Limb (tissue), 2 donors: ENCODE results near the gene MAML2.

Experiments used
- DNase-seq, 2 donors: peaks; one replicate each; pipeline ENCODE4 v3.0.0-alpha.2; 2016; ENCODE audit errors: extremely low spot score in 2 of 2

MAML2 gene

DNA sequence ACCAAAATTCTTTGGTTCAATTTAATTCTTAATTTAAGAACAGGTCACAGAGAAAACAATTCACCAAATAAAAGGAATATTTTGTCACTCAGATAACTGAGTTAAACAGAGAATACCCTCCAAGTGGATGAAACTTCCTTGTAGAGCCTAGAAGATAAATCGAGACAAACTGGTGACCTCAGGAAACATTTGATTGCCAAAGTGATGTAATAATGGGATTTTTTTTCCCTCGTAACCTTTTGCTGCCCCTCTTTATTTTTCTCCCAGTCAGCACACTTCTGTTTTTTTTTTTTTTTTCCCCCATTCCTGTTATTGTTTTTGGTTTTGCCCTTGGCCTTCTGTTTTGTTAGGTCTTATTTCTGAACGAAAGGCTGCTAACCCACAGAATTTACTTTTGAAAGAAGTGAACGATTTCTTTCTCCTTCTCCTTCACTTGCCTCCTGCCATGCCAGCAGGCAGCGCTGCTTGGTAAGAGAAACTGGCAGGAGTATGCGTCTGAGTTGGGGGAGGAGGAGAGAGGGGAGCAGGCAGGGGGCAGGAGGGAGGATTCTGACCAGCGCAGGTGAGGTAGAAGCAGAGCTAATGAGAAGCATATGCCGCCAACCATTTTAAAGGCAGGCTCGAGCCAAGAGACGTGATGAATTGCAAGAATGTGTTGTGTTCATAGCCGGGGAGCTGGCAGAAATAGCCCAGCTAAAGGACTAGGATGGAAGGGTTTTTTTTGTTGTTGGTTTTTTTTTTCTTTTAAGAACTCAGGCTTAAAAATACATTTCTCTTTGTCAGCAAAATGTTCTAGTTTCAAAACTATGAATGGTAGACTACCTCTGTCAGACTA, 297.2 kb downstream of the MAML2 start:
- peak; percentile 78 to 79 for DNase-seq

DNA sequence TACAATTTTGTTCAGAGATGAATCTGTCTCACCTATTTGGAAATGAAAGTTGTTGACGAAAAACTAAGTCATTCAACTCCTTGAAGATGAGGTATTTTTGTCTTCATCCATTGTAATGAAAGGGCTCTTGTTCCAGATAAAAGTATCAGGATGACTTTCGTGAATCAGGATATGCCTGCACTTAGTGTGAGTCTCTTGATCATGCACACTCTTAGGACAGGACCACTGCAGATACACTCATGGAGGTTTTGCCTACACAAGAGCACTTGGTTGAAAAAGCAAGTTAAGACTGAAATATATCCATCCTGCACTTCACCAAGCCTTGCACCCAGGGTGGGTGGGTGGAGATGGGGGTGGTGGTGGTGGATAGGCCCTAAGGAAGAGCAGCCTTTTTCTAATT, 298.2 kb downstream of the MAML2 start:
- no peak for DNase-seq

DNA sequence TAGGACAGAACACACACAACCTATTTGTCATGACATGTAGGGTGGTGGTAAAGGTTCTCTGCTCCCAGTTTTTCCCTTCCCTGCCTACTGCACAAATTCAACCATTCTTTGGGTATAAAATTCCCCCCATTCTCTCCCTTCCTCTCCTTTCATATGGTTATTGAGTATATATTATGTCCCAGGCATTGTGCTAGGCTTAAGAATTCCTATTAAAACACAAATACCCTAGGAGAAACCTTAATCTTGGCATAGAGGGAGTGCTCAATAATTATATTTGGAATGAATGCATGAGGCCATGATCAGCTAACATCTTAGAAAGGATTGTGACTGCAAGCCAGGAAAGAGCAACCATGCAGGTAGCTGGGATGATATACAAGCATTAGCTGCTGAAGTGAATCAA, 298.7 kb downstream of the MAML2 start:
- no peak for DNase-seq

DNA sequence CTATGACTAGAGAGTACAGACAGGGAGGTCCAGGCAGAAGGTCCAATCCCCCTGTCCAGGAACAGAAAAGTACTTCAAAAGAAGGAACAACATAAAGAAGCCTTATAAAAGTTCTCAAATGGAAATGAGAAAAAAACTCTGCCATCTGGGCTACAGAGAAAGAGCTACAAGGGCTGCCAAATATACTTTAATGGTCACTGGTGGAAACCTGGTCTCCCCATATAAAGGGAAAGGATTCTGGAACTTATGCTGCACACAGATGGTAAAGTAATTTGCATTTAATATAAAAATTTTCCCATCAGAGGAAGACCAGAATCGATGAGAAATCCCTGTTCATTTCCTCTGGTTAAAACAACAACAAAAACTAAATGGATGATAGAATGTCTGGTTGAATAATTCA, 299.7 kb downstream of the MAML2 start:
- no peak for DNase-seq

DNA sequence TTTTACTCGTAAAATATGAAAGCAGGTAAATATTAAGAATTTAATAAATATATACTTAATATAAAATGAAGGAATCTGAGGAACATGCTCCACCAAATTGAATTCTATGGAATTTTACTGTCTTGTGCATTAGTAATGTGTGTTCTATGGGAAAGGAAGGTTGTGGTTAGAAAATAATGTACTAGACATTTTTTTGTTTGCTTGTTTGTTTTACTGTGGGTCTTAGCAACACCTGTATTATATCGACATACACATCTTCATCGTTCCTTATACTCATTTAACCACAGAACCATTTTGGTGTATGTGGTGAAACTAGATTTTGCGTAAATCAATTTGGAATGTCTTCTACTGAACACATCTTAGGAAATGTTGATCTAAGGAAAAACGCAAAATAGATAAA, 304.9 kb downstream of the MAML2 start:
- no peak for DNase-seq

DNA sequence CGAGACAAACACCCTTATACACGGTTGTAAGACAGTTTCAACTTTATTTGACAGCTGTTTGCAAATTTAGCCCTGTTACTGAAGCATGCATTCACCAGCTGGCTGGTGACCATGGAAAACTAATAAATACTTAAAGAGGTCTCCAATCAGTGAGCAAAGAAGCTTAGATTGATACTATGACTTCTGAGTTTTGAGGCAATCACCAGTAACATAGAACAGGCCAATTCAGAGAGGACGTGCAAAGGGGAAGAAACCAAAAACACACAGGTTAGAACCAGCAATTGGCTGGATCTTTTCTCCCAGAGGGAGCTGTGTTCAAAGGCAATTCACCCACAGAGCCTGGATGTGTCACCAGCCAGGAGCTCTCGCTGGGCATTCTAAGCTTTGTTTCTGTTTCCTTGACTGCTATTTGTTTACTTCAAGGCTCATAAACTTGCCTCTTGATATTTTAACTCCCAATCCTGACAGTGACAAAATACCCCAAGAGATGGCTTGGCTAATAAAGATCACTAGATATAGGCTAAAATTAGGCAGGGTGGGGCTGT, 305.5 kb downstream of the MAML2 start:
- DNase-seq = no peak

DNA sequence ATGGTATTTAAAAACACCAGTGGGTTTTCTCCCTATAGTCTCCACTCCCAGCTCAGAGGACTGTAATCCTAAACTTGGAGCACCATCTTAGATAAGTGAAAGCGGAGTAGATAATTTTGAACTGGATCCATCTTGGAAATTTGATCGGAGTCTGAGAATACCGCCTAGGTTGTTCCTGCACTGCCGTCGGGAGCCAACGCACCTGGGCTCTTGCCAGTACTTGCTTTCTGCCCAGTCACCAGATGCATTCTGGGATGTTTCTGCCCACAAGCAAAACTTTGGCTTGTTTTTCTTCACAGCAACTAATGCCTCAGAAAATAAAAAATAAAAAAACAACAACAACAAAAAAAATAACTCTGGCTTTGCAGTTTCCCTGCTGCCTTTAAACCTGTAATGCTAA, 306.1 kb downstream of the MAML2 start:
- DNase-seq = no peak

DNA sequence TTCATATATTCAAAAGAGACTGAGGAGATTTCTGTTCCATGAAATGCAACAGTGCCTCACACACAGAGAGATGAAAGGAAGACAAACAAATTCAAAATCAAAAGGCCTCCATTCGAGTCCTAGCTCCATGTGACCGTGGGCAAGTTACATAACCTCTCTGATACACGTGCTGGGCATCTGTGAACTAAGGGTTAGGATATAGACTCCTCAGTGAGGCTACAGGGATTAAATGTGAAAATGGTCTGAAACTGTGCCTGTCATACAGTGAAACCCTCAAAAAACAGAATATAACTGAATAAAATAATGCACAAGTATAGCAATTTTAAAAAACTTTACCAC, 307.3 kb downstream of the MAML2 start:
- no peak for DNase-seq

DNA sequence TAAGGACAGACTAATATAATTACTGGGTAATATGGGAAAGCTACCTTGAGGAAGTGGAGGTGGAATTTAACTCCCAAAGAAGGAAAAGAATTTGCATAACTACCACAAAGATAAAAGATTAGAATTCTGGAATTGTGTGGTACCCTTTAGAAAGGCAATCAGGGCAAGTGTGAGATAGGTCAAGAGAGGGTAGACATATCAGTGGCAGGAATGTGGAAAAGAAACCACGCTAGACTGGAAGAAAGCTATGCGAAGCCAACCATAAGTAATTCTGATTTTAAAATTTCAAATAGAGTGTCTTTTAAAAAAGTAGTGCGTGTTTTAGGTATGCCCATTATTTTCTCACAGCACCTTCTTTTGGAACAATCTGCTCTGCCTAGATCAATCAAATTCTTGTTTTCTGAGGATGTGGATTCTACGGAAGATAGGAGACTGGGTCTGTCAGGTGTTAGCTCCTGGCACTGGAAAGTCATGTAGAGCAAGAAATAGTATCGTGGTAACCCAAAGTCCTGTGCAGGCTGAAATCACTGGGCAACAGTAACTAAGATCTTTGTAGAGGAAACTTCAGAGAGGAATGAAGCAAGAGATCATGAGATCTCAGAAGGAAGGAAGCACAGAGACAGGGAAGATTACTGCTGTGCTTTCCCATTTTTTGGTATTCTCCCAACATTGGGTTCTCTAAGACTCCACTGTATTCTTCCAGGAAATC, 307.8 kb downstream of the MAML2 start:
- no peak for DNase-seq

DNA sequence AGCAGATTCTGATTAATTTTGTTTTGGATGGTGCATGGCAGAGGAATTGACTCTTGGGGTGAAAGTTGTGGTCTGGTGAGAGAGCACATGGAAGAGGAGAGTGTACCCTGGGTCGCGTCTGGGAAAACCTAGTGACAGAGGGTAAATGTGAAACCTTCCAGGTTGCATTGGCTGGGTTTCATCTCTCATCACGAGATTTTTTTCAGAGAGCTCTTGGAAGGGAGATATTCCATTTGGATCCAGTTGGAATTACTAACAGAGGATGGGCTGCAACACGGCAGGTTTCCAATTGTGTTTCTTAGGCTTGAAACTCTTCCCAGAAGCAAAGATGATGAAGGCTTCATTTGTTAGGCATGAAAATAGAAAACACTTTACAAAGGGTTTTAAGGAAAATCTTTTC, 309.4 kb downstream of the MAML2 start:
- DNase-seq = peak in 1 of 2 donors; percentile 43

DNA sequence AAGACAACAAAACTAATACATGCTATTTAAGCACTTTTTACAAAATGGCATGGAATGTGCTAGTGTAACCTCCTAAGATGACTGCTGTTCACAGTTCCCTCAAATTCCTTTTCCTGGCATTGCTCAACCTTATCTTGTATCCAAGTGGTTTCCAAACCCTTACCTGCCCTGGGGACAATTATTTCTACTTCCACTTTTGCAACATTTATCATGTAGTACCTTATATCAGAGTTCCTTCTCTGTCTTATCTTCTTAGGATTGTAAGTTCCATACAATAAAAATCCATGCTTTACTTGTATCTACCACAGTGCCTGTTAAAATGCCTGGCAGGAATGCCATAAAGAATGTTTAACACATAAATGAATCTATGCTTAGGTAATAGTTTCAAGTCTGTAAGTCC, 309.9 kb downstream of the MAML2 start:
- DNase-seq = no peak

DNA sequence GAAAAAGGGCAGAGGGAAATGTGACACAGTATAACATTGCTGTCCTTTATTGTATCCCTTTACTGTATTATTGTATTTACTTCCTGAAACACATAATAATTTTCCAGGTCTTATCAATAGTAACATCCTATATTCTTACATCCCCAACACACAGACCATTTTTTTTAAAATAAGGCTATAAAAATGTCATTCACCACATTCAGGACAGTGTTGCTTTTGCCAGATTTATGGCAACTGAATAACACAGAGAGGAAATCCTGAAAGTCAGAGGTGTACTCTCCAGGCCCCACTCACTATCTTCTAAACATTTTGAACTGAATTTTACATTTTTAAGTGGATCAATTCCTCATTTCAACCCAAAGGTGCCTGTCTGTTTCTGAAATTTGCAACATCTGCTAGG, 314.2 kb downstream of the MAML2 start:
- no peak for DNase-seq

DNA sequence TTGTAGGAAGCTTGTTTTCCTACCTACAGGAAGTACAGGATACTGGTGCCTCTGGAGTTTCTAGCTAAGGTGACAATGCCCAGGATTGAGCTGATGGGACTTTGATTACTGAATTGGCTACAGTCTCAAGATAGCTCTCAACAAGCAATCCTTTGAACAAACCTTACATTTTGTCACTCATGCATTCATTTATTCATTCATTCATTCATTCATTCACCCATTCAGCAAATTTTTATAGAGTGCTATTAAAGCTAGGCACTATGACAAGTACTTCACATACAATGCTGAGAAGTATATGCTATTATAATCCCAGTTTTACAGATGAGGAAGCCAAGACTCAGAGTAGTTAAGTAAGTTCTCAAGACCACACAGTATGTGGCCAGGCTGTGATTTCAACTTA, 316.0 kb downstream of the MAML2 start:
- DNase-seq = no peak

DNA sequence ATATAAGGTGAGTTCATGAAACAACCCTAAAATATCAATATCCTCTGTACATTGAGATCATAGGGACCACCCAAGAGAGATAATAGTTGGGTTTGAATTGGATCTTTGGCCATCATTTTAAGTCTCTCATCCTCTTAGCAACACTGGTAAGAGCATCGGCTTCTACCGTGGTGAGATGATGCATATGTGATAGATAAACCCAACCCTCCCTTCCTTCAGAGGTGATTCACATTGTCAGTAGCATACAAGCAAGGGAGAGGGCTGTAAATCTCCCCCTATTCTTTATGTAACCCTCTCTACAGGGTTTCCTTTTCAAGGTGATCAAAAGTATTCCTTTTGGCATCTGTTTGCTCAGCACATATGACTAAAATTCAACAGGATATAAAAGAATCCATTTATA, 316.7 kb downstream of the MAML2 start:
- no peak for DNase-seq

DNA sequence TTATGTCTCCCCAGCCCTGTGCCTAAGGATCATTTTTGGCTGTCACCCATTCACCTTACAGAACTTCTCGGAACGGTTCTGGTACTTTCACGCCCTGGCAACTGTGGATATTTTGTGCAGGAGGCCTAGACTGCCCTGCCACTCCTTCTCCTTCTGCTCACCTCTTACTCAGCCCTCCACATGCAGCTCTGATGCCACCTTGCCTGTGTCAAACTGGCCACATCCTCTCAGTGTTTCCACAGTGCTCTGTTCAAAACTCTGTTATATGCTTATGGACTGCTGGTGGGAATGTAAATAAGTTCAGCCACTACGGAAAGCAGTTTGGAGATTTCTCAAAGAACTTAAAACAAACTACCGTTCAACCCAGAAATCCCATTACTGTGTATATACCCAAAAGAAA, 318.3 kb downstream of the MAML2 start:
- DNase-seq = no peak

DNA sequence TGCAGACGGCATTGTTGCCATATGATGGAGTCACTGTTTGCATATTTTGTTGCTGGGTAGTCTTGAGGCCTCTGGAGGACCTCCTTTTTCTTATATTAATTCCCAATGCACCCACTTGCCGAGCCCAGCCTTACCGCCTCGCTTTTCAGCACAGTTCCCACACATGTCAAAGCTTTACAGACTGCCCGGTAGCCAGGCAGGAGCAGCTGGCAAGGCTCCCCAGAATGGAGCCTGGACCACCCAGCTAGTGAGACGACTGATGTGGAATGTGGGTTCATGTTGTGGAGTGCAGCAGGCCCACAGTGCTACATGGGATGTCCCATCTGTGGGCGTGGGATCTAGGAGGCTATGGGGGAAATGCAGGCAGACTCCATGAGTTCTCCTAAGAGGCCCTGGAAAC, 319.7 kb downstream of the MAML2 start:
- DNase-seq = peak in 1 of 2 donors; percentile 66

DNA sequence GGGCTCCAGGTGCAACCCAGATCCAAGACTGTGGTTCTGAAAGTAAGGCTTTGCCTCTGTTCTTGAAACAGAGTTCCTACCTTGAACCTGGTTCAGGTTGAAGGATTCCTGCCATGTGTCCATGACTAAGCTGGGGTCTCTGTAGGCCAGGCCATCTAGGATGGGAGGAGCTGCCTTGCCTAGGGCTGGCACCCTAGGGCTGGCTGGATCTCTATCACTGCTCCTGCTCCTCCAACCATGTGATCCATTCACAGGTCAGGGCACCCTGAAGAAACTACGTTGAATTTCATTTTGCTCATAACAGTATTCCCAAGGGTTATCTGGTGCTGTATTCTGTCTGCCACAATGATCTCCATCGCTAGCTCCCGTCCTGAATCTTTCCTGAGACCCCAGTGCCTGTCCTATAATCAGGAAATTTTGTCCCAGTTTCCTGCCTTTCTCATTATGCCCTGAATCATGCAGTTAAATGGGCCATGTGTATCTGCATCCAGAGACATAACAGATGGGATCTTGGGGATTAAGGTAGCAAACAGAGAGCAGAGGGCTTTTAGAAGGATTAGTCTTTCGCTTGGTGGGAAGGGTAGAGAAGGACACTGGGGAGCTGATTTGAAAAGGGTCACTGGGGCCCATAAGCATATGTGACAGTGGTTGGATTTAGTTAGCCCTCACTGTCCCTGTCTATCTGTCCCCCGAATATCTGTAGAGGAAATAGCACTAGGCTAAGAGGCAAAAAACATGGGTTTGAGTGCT, 320.9 kb downstream of the MAML2 start:
- no peak for DNase-seq

DNA sequence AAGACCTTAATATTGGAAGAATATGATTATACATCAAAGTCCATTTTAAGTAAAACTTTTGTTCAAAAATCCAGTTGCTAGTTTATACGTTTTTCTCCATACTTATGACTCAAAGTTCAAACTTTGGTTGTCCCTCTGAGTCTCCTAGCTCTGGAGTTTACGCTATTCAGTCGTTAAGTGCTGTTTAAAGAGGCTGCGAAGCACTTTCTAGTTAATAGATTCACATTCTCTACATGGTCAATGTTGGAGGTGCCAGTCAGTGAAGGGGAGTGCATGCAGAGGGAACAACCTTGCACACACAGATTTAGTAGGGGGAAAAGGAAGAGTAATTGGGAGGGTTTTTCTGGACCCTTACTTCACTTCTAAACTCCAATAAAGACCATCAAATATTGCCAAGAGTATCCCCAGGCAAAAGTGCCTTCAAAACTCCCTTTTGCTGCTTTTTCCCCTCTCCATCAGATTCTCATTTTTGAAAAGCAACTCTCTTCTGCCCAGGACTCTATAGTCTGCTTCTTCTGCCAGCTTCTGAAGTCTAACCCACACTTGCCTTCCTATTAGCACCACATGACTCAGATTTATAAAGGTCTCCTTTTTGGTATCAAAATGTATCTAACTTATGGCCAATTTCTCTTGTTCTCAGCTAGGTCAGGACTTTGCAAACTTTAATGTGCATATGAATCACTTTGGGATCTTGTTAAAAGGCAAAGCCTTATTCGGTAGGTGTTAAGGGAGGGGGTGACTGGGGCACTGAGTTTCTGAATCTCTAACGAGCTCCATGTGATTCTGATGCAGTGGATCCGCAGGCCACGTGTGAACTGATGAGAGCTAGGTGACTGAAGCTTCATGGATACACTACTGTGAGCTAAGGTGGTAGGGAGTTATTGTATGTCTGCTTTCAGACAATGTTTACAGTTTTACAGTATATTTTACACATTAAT, 322.9 kb downstream of the MAML2 start:
- no peak for DNase-seq

DNA sequence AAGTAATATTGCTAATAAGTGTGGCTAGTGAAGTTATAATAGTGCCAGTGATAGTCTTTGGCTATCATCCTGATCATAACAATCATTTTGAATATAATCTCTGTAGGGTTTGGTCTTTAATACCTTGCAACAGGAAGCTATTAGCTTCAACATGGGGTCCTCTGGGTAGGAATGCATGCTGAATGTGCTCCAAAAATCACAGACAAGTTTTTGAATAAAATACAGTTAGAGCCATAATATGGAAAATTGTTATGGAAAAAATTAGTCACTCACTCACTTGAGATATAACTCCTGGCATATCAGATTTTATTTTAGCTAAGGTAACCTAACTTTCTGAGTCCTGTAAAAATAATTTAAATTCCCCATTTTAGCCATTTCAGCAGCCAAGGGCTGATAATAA, 323.7 kb downstream of the MAML2 start:
- no peak for DNase-seq

DNA sequence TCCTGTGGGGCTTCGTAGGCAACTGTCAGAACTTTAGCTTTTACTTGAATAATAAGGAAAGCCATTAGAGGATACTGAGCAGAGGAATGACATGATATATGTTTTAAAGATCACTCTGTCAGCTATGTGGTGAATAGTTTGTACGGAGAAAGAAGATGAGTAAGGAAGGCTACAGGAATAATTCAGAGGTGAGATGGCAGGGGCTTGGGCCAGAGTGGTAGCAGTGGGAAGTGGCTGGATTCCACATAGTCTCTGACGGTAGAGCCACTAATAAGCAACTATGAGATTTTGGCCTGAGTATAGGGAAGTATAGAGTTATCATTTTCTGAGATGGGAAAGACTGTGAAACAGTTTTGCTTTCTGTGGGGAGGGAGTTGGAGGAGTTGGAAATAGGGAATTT, 325.1 kb downstream of the MAML2 start:
- DNase-seq = no peak

DNA sequence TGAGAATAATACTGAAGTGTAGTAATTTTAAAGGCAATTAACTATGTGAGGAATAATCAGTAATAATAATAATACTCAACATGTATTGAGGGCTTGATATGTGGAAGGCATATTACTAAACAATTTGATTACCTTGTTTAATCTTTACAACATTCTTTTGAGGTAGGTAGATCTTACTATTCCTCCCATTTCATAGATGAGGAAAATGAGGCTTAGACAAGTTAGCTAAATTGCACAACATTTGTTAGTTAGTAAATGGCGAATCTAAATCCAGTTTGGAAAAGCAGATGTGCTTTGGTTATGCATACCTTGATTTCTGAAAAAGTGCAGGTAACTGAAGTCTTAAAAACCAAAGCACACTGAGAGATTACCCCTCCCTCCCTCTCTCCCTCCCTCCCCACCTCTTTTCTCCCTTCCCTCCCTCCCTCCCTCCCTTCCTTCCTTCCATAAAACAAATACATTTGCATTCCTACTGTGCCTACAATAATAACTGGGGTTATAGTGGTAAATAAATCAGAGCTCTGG, 326.0 kb downstream of the MAML2 start:
- DNase-seq = no peak
